DND-41 (cell line): Measurements from ENCODE around the gene FAF1.

Experiments used
- ATAC-seq: fragments of 200-7000 bp; cut with Tn5 transposase; 3 replicates; pipeline ENCODE4 v1.9.1; 2021; ENCODE audit warnings: low read depth; ENCODE audit not compliant: insufficient read depth
- DNase-seq: peaks from one replicate; pipeline ENCODE4 v3.0.0-alpha.2; 2020
- H2AFZ ChIP-seq: 2 replicates; pipeline ENCODE4 v1.6.0; 2012; ENCODE audit warnings: low read depth, low read length
- H3K27ac ChIP-seq: 2 replicates; pipeline ENCODE4 v1.5.1; 2012; ENCODE audit warnings: low read length, inconsistent platforms
- H3K27me3 ChIP-seq: fragments of 200-600 bp; sonication (generic); 2 replicates; pipeline ENCODE4 v1.6.0; 2012; ENCODE audit warnings: low read length, mild to moderate bottlenecking, inconsistent platforms; ENCODE audit not compliant: insufficient read depth, poor library complexity
- H3K36me3 ChIP-seq: 2 replicates; pipeline ENCODE4 v1.5.1; 2012; ENCODE audit warnings: low read length, inconsistent platforms; ENCODE audit not compliant: insufficient read depth
- H3K4me1 ChIP-seq: 2 replicates; pipeline ENCODE4 v1.5.1; 2012; ENCODE audit warnings: mild to moderate bottlenecking, low read length; ENCODE audit not compliant: insufficient read depth
- H3K4me2 ChIP-seq: 2 replicates; pipeline ENCODE4 v1.6.0; 2012; ENCODE audit warnings: mild to moderate bottlenecking, moderate library complexity, low read length, inconsistent platforms; ENCODE audit not compliant: insufficient read depth
- H3K4me3 ChIP-seq, 2 experiments: fragments of 200-600 bp in 1 of 2; shearing (Covaris generic) in 1 of 2; 2 replicates each; pipeline ENCODE4 v1.5.1; 2012 to 2016; ENCODE audit warnings: inconsistent platforms in 2 of 2, low read length in 2 of 2, mild to moderate bottlenecking in 2 of 2, low read depth in 1 of 2, moderate library complexity in 1 of 2
- H3K79me2 ChIP-seq: 2 replicates; pipeline ENCODE4 v1.6.0; 2012; ENCODE audit warnings: low read length, inconsistent platforms; ENCODE audit not compliant: insufficient read depth
- H3K9ac ChIP-seq: 2 replicates; pipeline ENCODE4 v1.6.0; 2012; ENCODE audit warnings: low read depth, mild to moderate bottlenecking, inconsistent platforms, low read length, moderate library complexity
- H3K9me3 ChIP-seq: 2 replicates; pipeline ENCODE4 v1.5.1; 2012; ENCODE audit warnings: low read length, moderate library complexity, mild to moderate bottlenecking, inconsistent platforms; ENCODE audit not compliant: insufficient read depth, severe bottlenecking
- H4K20me1 ChIP-seq: 2 replicates; pipeline ENCODE4 v1.6.0; 2012; ENCODE audit warnings: low read length; ENCODE audit not compliant: insufficient read depth
- CTCF ChIP-seq: IDR thresholded peaks from 2 replicates; pipeline ENCODE4 v1.5.1; 2012; ENCODE audit warnings: borderline replicate concordance, low read length, moderate library complexity, mild to moderate bottlenecking; ENCODE audit not compliant: poor library complexity, severe bottlenecking; ENCODE audit errors: extremely low read depth
- EZH2 ChIP-seq: IDR thresholded peaks from 3 replicates; pipeline ENCODE4 v1.6.1; 2012; ENCODE audit warnings: borderline replicate concordance, low read depth, mild to moderate bottlenecking, moderate library complexity, low read length, inconsistent platforms; ENCODE audit not compliant: severe bottlenecking

Gene FAF1

GRCh38 chr1:50793521-50793920 lies 166.5 kb downstream of the FAF1 start:
- DNase-seq (no peak), ATAC-seq (no peak)
- Histone ChIP-seq H2AFZ (no peak overlapping the region), H3K27ac (no peak overlapping the region), H3K4me2 (no peak overlapping the region), H3K4me1 (no peaks in the 10 kb centered on the region), H3K79me2 (peaks cover 21% of the 10 kb centered on the region), H3K9me3 (no peaks in the 10 kb centered on the region), H4K20me1 (no peaks in the 10 kb centered on the region), H3K36me3 (peaks cover 9% of the 10 kb centered on the region; the same call in 1 of the 2 replicates), H3K27me3 (no peaks in the 10 kb centered on the region), H3K4me3 (no peak overlapping the region), H3K9ac (no peak overlapping the region)
- TF ChIP-seq EZH2 (no peak), CTCF (no peak)

GRCh38 chr1:50787266-50787665 lies 172.8 kb downstream of the FAF1 start:
- H3K4me3 ChIP-seq, result no peak overlapping the region
- peaks cover 26% of the 10 kb centered on the region for H3K36me3 ChIP-seq
- H3K9ac ChIP-seq, result no peak overlapping the region
- H4K20me1 ChIP-seq, result no peaks in the 10 kb centered on the region
- no peak overlapping the region for H3K27ac ChIP-seq
- no peak overlapping the region for H3K4me2 ChIP-seq
- peaks cover 8% of the 10 kb centered on the region; the same call in 1 of the 2 replicates for H3K4me1 ChIP-seq
- H2AFZ ChIP-seq, result no peak overlapping the region
- no peak for DNase-seq
- H3K79me2 ChIP-seq, result peaks cover 18% of the 10 kb centered on the region
- ATAC-seq, result no peak
- H3K9me3 ChIP-seq, result no peaks in the 10 kb centered on the region
- H3K27me3 ChIP-seq, result no peaks in the 10 kb centered on the region
- TF ChIP-seq CTCF (no peak), EZH2 (no peak)

- peak; percentile 49; the same call in 2 of the 3 replicates for ATAC-seq
- H3K4me1 ChIP-seq, result peaks cover 8% of the 10 kb centered on the region; the same call in 1 of the 2 replicates
- no peaks in the 10 kb centered on the region for H3K9me3 ChIP-seq
- no peaks in the 10 kb centered on the region for H3K27me3 ChIP-seq
- no peaks in the 10 kb centered on the region for H4K20me1 ChIP-seq
- no peak overlapping the region for H3K9ac ChIP-seq
- no peak overlapping the region for H3K4me2 ChIP-seq
- no peak for TF ChIP-seq EZH2
- TF ChIP-seq CTCF, result no peak
- no peak overlapping the region for H3K4me3 ChIP-seq
- DNase-seq, result no peak
- peaks cover 33% of the 10 kb centered on the region for H3K79me2 ChIP-seq
- H3K36me3 ChIP-seq, result peaks cover 55% of the 10 kb centered on the region
- no peak overlapping the region for H3K27ac ChIP-seq
- H2AFZ ChIP-seq, result no peak overlapping the region
Measured at GRCh38 chr1:50783286-50783685, 176.8 kb downstream of the FAF1 start.

- Histone ChIP-seq H3K4me3 (no peak overlapping the region), H3K4me2 (no peak overlapping the region), H4K20me1 (no peaks in the 10 kb centered on the region), H3K79me2 (peaks cover 33% of the 10 kb centered on the region), H3K36me3 (peaks cover 31% of the 10 kb centered on the region), H3K9me3 (no peaks in the 10 kb centered on the region), H3K27me3 (no peaks in the 10 kb centered on the region), H3K27ac (no peak overlapping the region), H3K4me1 (peaks cover 8% of the 10 kb centered on the region; the same call in 1 of the 2 replicates), H3K9ac (no peak overlapping the region), H2AFZ (no peak overlapping the region)
- no peak for ATAC-seq
- no peak for DNase-seq
- TF ChIP-seq CTCF (no peak), EZH2 (no peak)
Measured at GRCh38 chr1:50780797-50781196, 179.3 kb downstream of the FAF1 start.
